Spinal cord (tissue), 10 donors: ENCODE measurements around the gene PDS5A. TPM values are rescaled to one million over a fixed set of nuclear protein-coding genes. Genes with fewer than 3 reads are reported as not detected.
A peak's percentile ranks its signal among the peaks of the same experiment; 100 is the strongest.

ENCODE experiments used
- DNase-seq, 6 donors: peaks; one replicate each; pipeline versions ENCODE4 v3.0.0 to v3.0.0-alpha.2; 2013 to 2015; ENCODE audit warnings: low spot score in 6 of 6, low read depth in 4 of 6
- H3K27ac ChIP-seq: one replicate; pipeline ENCODE4 v1.5.1; 2013; ENCODE audit warnings: low read depth, low read length, control low read depth
- H3K27me3 ChIP-seq: one replicate; pipeline ENCODE4 v1.6.1; 2013; ENCODE audit warnings: low read length; ENCODE audit not compliant: control insufficient read depth, insufficient read depth
- H3K36me3 ChIP-seq: one replicate; pipeline ENCODE4 v1.6.1; 2013; ENCODE audit warnings: low read length; ENCODE audit not compliant: control insufficient read depth, insufficient read depth
- H3K4me1 ChIP-seq: one replicate; pipeline ENCODE4 v1.6.1; 2013; ENCODE audit warnings: low read length; ENCODE audit not compliant: control insufficient read depth, insufficient read depth
- H3K4me3 ChIP-seq: one replicate; pipeline ENCODE4 v1.5.1; 2013; ENCODE audit warnings: low read depth, low read length, control low read depth
- H3K9me3 ChIP-seq: one replicate; pipeline ENCODE4 v1.6.1; 2013; ENCODE audit warnings: low read length; ENCODE audit not compliant: control insufficient read depth, insufficient read depth
- WGBS: methylation state at CpG from one replicate; pipeline ENCODE4 v1.1.5; 2013; ENCODE audit warnings: missing lambda C conversion rate; ENCODE audit not compliant: insufficient coverage; 5-methylcytosine and 5-hydroxymethylcytosine counted together
- polyA plus RNA-seq, 2 donors: library from polyadenylated mRNA; unstranded; fragments of 120-200 nt; gene quantifications; one replicate each; pipeline ENCODE4 v1.2.1, GENCODE V29; 2013; ENCODE audit not compliant: insufficient read length in 2 of 2
- total RNA-seq, 2 donors: library from RNA; depleted of rRNA in 1 of 2; stranded (reverse); fragments of 120-200 nt in 1 of 2; fragments of >200 nt in 1 of 2; gene quantifications; one replicate each; pipeline versions ENCODE4 v1.2.3 to v1.2.4, GENCODE V29; 2013 to 2014
- donor health status: healthy.

The PDS5A gene
- total and polyA plus RNA-seq, 4 donors, result 34.8 to 94.5 (median 43.7) TPM

GRCh38 chr4:39937683-39938268, 39.9 kb downstream of the PDS5A start:
- 83% methylated on average over 2 of the region's 2 CpGs for WGBS
- Histone ChIP-seq H3K36me3 (peaks cover 4% of the 10 kb centered on the region), H3K27me3 (no peaks in the 10 kb centered on the region), H3K4me3 (no peak overlapping the region), H3K27ac (no peak overlapping the region), H3K4me1 (no peaks in the 10 kb centered on the region), H3K9me3 (no peaks in the 10 kb centered on the region)
- DNase-seq, result no peak

GRCh38 chr4:39936565-39937418, 40.9 kb downstream of the PDS5A start:
- DNase-seq, result peak in 1 of 6 donors; percentile 2
- H3K4me3 ChIP-seq, result no peak overlapping the region
- 56% methylated on average over 2 of the region's 6 CpGs for WGBS
- no peaks in the 10 kb centered on the region for H3K27me3 ChIP-seq
- no peaks in the 10 kb centered on the region for H3K9me3 ChIP-seq
- H3K4me1 ChIP-seq, result no peaks in the 10 kb centered on the region
- H3K27ac ChIP-seq, result no peak overlapping the region
- peaks cover 6% of the 10 kb centered on the region for H3K36me3 ChIP-seq

- Histone ChIP-seq H3K27ac (no peak overlapping the region), H3K4me1 (no peaks in the 10 kb centered on the region), H3K27me3 (no peaks in the 10 kb centered on the region), H3K9me3 (no peaks in the 10 kb centered on the region), H3K4me3 (no peak overlapping the region), H3K36me3 (peaks cover 6% of the 10 kb centered on the region)
- WGBS, result 54% methylated on average over 5 of the region's 7 CpGs
- peak in 2 of 6 donors; percentile 3 to 7 for DNase-seq
Observed at GRCh38 chr4:39933671-39934590, 43.8 kb downstream of the PDS5A start.

GRCh38 chr4:39932776-39933402, 44.8 kb downstream of the PDS5A start:
- H3K9me3 ChIP-seq, result no peaks in the 10 kb centered on the region
- 92% methylated on average over 7 of the region's 8 CpGs for WGBS
- H3K36me3 ChIP-seq, result peaks cover 4% of the 10 kb centered on the region
- no peak overlapping the region for H3K27ac ChIP-seq
- H3K27me3 ChIP-seq, result no peaks in the 10 kb centered on the region
- H3K4me1 ChIP-seq, result no peaks in the 10 kb centered on the region
- no peak overlapping the region for H3K4me3 ChIP-seq
- no peak for DNase-seq

GRCh38 chr4:39931441-39931901, 46.2 kb downstream of the PDS5A start:
- Histone ChIP-seq H3K4me1 (no peaks in the 10 kb centered on the region), H3K27me3 (no peaks in the 10 kb centered on the region), H3K36me3 (peaks cover 4% of the 10 kb centered on the region), H3K9me3 (no peaks in the 10 kb centered on the region), H3K27ac (no peak overlapping the region), H3K4me3 (no peak overlapping the region)
- 83% methylated on average over 1 of the region's 5 CpGs for WGBS
- DNase-seq, result no peak

- peak in 1 of 6 donors; percentile 15 for DNase-seq
- no peak overlapping the region for H3K27ac ChIP-seq
- no peak overlapping the region for H3K4me3 ChIP-seq
- no CpG with 5 or more reads among the region's 2 CpGs for WGBS
- no peaks in the 10 kb centered on the region for H3K27me3 ChIP-seq
- no peaks in the 10 kb centered on the region for H3K4me1 ChIP-seq
- H3K9me3 ChIP-seq, result no peaks in the 10 kb centered on the region
- peaks cover 6% of the 10 kb centered on the region for H3K36me3 ChIP-seq
Observed at GRCh38 chr4:39928538-39928937, 49.2 kb downstream of the PDS5A start.

- H3K4me3 ChIP-seq, result no peak overlapping the region
- H3K4me1 ChIP-seq, result no peaks in the 10 kb centered on the region
- DNase-seq, result no peak
- no peaks in the 10 kb centered on the region for H3K9me3 ChIP-seq
- H3K27me3 ChIP-seq, result no peaks in the 10 kb centered on the region
- WGBS, result 92% methylated on average over 2 of the region's 2 CpGs
- H3K36me3 ChIP-seq, result peaks cover 7% of the 10 kb centered on the region
- no peak overlapping the region for H3K27ac ChIP-seq
Observed at GRCh38 chr4:39924014-39924413, 53.7 kb downstream of the PDS5A start.

GRCh38 chr4:39922399-39922798, 55.3 kb downstream of the PDS5A start:
- WGBS, result no CpG with 5 or more reads among the region's 2 CpGs
- no peaks in the 10 kb centered on the region for H3K4me1 ChIP-seq
- DNase-seq, result no peak
- H3K27me3 ChIP-seq, result no peaks in the 10 kb centered on the region
- no peak overlapping the region for H3K4me3 ChIP-seq
- no peak overlapping the region for H3K27ac ChIP-seq
- H3K9me3 ChIP-seq, result no peaks in the 10 kb centered on the region
- H3K36me3 ChIP-seq, result peaks cover 16% of the 10 kb centered on the region

- Histone ChIP-seq H3K27ac (no peak overlapping the region), H3K27me3 (no peaks in the 10 kb centered on the region), H3K9me3 (no peaks in the 10 kb centered on the region), H3K4me1 (no peaks in the 10 kb centered on the region), H3K36me3 (peaks cover 37% of the 10 kb centered on the region), H3K4me3 (no peak overlapping the region)
- DNase-seq, result peak in 1 of 6 donors; percentile 5
- WGBS, result 100% methylated on average over 1 of the region's 4 CpGs
Observed at GRCh38 chr4:39913471-39913870, 64.2 kb downstream of the PDS5A start.
